HepG2 (cell line): ENCODE results near the gene SND1. TPM values are rescaled to one million over a fixed set of nuclear protein-coding genes. Genes with fewer than 3 reads are reported as not detected.

Experiments
- ATF1 ChIP-seq: IDR thresholded peaks from 2 replicates; pipeline ENCODE4 v1.6.1; 2016; ENCODE audit warnings: mild to moderate bottlenecking, control low read depth
- HNF1B ChIP-seq: sonication (generic); formaldehyde crosslinking; IDR thresholded peaks from 2 replicates; pipeline ENCODE4 v1.5.1; 2020; ENCODE audit warnings: mild to moderate bottlenecking, moderate library complexity, missing genetic modification reagents
- MEF2D ChIP-seq: sonication (generic); formaldehyde crosslinking; IDR thresholded peaks from 2 replicates; pipeline ENCODE4 v1.5.1; 2020; ENCODE audit warnings: mild to moderate bottlenecking, missing genetic modification reagents
- PAXIP1 ChIP-seq: sonication (generic); formaldehyde crosslinking; conservative IDR thresholded peaks from 2 replicates; pipeline ENCODE4 v1.4.0; 2020; ENCODE audit warnings: mild to moderate bottlenecking, missing genetic modification reagents, moderate library complexity
- TMF1 ChIP-seq: sonication (generic); formaldehyde crosslinking; IDR thresholded peaks from 2 replicates; pipeline ENCODE4 v1.8.1; 2022; ENCODE audit warnings: low read depth, missing genetic modification reagents
- UBTF ChIP-seq: sonication (generic); formaldehyde crosslinking; IDR thresholded peaks from 2 replicates; pipeline ENCODE4 v1.4.0; 2020; ENCODE audit warnings: mild to moderate bottlenecking, missing genetic modification reagents
- ZBED4 ChIP-seq: sonication (generic); formaldehyde crosslinking; IDR thresholded peaks from 2 replicates; pipeline ENCODE4 v1.4.0; 2020; ENCODE audit warnings: missing genetic modification reagents, borderline replicate concordance
- ZFY ChIP-seq: sonication (generic); formaldehyde crosslinking; IDR thresholded peaks from 2 replicates; pipeline ENCODE4 v1.4.0; 2020; ENCODE audit warnings: missing genetic modification reagents
- ZNF17 ChIP-seq: sonication (generic); formaldehyde crosslinking; IDR thresholded peaks from 2 replicates; pipeline ENCODE4 v1.5.0; 2020; ENCODE audit warnings: mild to moderate bottlenecking, missing genetic modification reagents
- ZNF20 ChIP-seq: sonication (generic); formaldehyde crosslinking; IDR thresholded peaks from 2 replicates; pipeline ENCODE4 v1.4.0; 2020; ENCODE audit warnings: mild to moderate bottlenecking, moderate library complexity, missing genetic modification reagents
- ZNF230 ChIP-seq: sonication (generic); formaldehyde crosslinking; IDR thresholded peaks from 2 replicates; pipeline ENCODE4 v1.4.0; 2020; ENCODE audit warnings: mild to moderate bottlenecking, missing genetic modification reagents
- ZNF253 ChIP-seq: sonication (generic); formaldehyde crosslinking; IDR thresholded peaks from 2 replicates; pipeline ENCODE4 v1.8.0; 2022; ENCODE audit warnings: mild to moderate bottlenecking, missing genetic modification reagents, borderline replicate concordance
- ZNF703 ChIP-seq: sonication (generic); formaldehyde crosslinking; IDR thresholded peaks from 2 replicates; pipeline ENCODE4 v1.5.1; 2020; ENCODE audit warnings: missing genetic modification reagents, mild to moderate bottlenecking, moderate library complexity, borderline replicate concordance
- ZNF768 ChIP-seq: sonication (generic); formaldehyde crosslinking; IDR thresholded peaks from 2 replicates; pipeline ENCODE4 v1.4.0; 2020; ENCODE audit warnings: missing genetic modification reagents
- ZNF841 ChIP-seq: sonication (generic); formaldehyde crosslinking; IDR thresholded peaks from 2 replicates; pipeline ENCODE4 v1.8.1; 2023; ENCODE audit warnings: missing genetic modification reagents, borderline replicate concordance
- polyA plus RNA-seq, 8 experiments: library from polyadenylated mRNA; depleted of rRNA in 3 of 8; stranded (reverse) in 7 of 8; unstranded in 1 of 8; fragments of >200 nt; fragmentation: Illumina TruSeq in 4 of 8; extraction: Trizol in 4 of 8; gene quantifications; 2 replicates each; pipeline versions ENCODE4 v1.2.1 to v1.2.3, GENCODE V29; 2011 to 2016; ENCODE audit warnings: low read depth in 4 of 8, missing spikeins in 1 of 8, mixed read lengths in 1 of 8; ENCODE audit not compliant: insufficient read depth in 1 of 8
- total RNA-seq, 5 experiments: library from RNA; depleted of rRNA; stranded (reverse); fragments of >200 nt; fragmentation: Illumina TruSeq; extraction: Trizol; gene quantifications; 2 replicates each; pipeline ENCODE4 v1.2.3, GENCODE V29; 2016; ENCODE audit warnings: low read depth in 1 of 5

SND1 gene
- total and polyA plus RNA-seq, 2 of the 13 experiments (the other 11 are each of a cell fraction or from before 2014, with no cell fraction given): 110 to 182 TPM

GRCh38 chr7:127652333-127653248 is 597 bp downstream of the SND1 start (continued):
- peak; percentile 27; the same call in 1 of the 2 replicates for TF ChIP-seq UBTF
- no peak for TF ChIP-seq PAXIP1 (CRISPR knock-in tag)
- TF ChIP-seq ZNF253: no peak
- no peak for TF ChIP-seq ZNF703 (CRISPR knock-in tag)
- TF ChIP-seq ZNF17 (CRISPR knock-in tag): no peak
- no peak for TF ChIP-seq ZNF230 (CRISPR knock-in tag)
- no peak for TF ChIP-seq TMF1 (CRISPR knock-in tag)
- TF ChIP-seq ZNF768 (CRISPR knock-in tag): no peak; the same call in 1 of the 2 replicates
- TF ChIP-seq ZNF20: no peak
- no peak for TF ChIP-seq ZFY (CRISPR knock-in tag)
- no peak for TF ChIP-seq HNF1B (CRISPR knock-in tag)
- TF ChIP-seq MEF2D (CRISPR knock-in tag): no peak
- no peak for TF ChIP-seq ZBED4 (CRISPR knock-in tag)
- no peak for TF ChIP-seq ZNF841 (CRISPR knock-in tag)
- no peak for TF ChIP-seq ATF1 (CRISPR knock-in tag)
